ENCODE results near the gene RPL29. TPM values are rescaled to one million over a fixed set of nuclear protein-coding genes. Genes with fewer than 3 reads are reported as not detected.

The RPL29 gene
- total and polyA plus RNA-seq, 8 donors = 643 to 1,829 (median 1,063) TPM

DNA sequence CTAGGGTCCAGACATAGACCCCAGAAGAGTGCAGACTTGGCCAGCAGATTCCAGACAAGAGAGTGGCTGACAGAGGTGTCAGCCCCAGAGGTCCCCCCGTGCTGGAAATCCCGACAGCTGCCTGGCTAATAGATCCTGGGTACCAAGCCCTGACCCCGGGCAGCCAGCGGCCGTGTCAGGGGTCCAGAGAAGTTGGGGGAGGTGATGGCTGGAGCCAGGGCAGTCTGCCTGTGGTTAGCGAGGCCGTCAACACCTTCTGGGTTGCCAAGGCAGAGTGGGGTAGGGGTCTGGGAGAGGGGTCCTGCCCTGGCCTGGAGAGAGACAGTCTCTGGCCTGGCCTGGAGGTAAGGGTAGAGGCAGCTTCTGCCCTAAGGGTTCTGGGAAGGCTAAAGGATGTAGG is 25.1 kb upstream of the RPL29 start:
- no peak for DNase-seq
- Histone ChIP-seq H3K27me3 (no peaks in the 10 kb centered on the region), H3K4me1 (no peaks in the 10 kb centered on the region), H3K27ac (no peak overlapping the region), H3K9me3 (no peaks in the 10 kb centered on the region), H3K36me3 (no peaks in the 10 kb centered on the region), H3K4me3 (no peak overlapping the region)
- intact Hi-C loops (cut with DNase I) = no loop called here
- TF ChIP-seq, protein P1, sequence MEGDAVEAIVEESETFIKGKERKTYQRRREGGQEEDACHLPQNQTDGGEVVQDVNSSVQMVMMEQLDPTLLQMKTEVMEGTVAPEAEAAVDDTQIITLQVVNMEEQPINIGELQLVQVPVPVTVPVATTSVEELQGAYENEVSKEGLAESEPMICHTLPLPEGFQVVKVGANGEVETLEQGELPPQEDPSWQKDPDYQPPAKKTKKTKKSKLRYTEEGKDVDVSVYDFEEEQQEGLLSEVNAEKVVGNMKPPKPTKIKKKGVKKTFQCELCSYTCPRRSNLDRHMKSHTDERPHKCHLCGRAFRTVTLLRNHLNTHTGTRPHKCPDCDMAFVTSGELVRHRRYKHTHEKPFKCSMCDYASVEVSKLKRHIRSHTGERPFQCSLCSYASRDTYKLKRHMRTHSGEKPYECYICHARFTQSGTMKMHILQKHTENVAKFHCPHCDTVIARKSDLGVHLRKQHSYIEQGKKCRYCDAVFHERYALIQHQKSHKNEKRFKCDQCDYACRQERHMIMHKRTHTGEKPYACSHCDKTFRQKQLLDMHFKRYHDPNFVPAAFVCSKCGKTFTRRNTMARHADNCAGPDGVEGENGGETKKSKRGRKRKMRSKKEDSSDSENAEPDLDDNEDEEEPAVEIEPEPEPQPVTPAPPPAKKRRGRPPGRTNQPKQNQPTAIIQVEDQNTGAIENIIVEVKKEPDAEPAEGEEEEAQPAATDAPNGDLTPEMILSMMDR (IDR thresholded peaks at IDR 0.05) = no peak
- WGBS, 2 donors = 89 to 96% methylated on average over 7 of the region's 7 CpGs
- FAIRE-seq = no peak
- ATAC-seq = no peak

DNA sequence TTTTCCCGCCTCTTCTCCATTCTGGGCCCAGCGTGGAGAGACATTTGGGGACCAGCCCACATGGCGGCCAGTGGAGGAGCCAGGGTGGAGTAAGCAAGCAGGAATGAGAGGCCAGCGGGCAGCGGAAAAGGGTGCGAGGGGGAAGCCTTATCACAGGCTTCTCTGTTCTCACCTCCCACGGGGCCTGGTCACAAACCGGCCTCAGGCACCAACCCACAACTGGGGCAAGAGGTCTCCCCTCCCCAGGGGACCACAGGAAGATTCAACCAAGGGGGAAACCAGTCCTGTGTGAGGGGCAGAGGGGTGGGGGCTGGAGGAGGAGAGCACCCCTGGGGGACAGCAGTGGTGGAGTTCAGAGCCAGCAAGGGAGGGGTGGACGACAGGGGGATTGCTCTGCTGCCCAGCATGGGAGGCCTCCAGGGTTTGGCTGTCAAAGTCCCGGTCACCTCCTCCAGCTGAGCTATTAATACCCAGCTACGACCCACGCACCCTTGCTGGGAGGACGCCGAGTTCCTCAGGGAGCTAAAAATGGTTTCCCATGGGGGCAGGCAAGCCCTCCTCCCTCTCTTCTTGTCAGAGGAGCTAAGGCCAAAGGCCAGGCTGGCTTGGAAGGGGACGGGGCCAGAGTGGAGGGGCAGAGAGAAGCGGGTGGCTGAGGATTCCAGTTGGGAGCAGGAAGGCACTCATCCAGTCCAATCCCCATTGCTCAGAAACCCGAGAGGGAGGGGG is 23.8 kb upstream of the RPL29 start:
- ATAC-seq (no peak), FAIRE-seq (no peak), DNase-seq (no peak)
- TF ChIP-seq, protein P1 (IDR thresholded peaks at IDR 0.05) = no peak
- no peaks in the 10 kb centered on the region for H3K9me3 ChIP-seq
- no peaks in the 10 kb centered on the region for H3K4me1 ChIP-seq
- no peak overlapping the region for H3K27ac ChIP-seq
- WGBS, 2 donors = 80 to 81% methylated on average over 17 of the region's 17 CpGs
- H3K4me3 ChIP-seq = no peak overlapping the region
- H3K36me3 ChIP-seq = no peaks in the 10 kb centered on the region
- intact Hi-C loops (cut with DNase I) = no loop called here
- H3K27me3 ChIP-seq = no peaks in the 10 kb centered on the region

DNA sequence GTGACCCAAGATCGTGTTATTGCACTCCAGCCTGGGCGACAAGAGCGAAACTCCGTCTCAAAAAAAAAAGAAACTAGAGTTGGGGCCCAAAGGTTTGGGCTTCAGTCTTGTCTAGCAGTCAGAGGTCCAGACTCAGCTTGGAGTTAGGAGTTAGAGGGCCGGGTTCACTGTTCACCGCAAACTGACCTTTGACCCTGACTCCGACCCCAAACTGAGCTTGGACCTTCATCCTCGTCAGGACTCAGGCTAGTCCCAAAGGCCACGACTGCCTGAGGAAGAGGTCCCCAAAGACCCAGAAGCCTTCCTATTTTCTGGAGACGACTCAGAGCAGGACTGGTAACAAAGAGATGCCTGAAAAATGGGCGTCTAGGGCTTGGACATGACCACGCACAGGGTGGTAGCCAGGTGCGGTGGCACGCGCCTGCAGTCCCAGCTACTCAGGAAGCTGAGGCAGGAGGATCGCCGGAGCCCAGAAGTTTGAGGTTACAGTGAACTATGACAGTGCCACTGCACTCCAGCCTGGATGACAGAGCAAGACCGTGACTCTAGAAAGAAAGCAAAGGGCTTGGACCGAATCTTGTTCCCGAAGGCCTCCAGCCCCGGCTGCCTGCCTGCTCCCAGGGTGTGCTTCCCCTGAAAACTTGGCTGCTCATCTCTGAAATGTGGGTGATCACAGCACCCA is 22.8 kb upstream of the RPL29 start:
- no peak overlapping the region for H3K27ac ChIP-seq
- TF ChIP-seq, protein P1 (IDR thresholded peaks at IDR 0.05) = no peak
- H3K4me1 ChIP-seq = no peaks in the 10 kb centered on the region
- no peaks in the 10 kb centered on the region for H3K36me3 ChIP-seq
- H3K27me3 ChIP-seq = no peaks in the 10 kb centered on the region
- intact Hi-C loops (cut with DNase I) = no loop called here
- ATAC-seq (no peak), DNase-seq (no peak), FAIRE-seq (no peak)
- H3K9me3 ChIP-seq = no peaks in the 10 kb centered on the region
- WGBS, 2 donors = 88 to 91% methylated on average over 21 of the region's 21 CpGs
- no peak overlapping the region for H3K4me3 ChIP-seq

DNA sequence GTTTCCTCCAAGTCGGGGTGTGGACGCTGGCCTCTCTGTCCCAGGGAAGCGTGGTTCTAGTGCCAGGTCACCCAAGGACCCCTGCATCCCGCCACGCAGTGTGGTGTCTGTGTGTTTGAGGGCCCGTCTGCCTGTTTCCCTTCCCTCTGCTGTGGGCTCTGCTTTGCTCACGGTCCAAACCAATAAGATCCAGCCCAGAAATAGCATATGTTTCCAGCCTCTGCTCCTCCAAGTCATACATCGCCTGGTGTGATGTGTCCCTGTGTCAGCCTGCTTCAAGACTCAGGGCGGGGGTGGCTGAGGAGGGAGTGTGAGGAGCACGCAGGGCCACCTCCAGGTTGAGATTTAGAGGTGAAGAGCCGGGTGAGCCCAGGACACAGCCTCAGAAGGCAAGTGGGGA is 21.9 kb upstream of the RPL29 start:
- intact Hi-C loops (cut with DNase I) = no loop called here
- no peak overlapping the region for H3K27ac ChIP-seq

More for the DNA sequence above, 21.9 kb upstream of the RPL29 start:
- TF ChIP-seq, protein P1 (IDR thresholded peaks at IDR 0.05) = no peak
- Histone ChIP-seq H3K4me1 (no peaks in the 10 kb centered on the region), H3K27me3 (no peaks in the 10 kb centered on the region), H3K36me3 (no peaks in the 10 kb centered on the region), H3K9me3 (no peaks in the 10 kb centered on the region), H3K4me3 (no peak overlapping the region)
- 83 to 88% methylated on average over 11 of the region's 11 CpGs for WGBS, 2 donors
- FAIRE-seq (no peak), ATAC-seq (no peak), DNase-seq (no peak)
